ENCODE measurements around the gene ACER2. TPM values are rescaled to one million over a fixed set of nuclear protein-coding genes. Genes with fewer than 3 reads are reported as not detected.

The ACER2 gene
- total RNA-seq, 4 donors from 2014 or later = 10.4 to 38.1 (median 20.9) TPM

- no peak for ATAC-seq (ENCODE audit: low FRiP score)
- no peak for TF ChIP-seq CTCF (IDR thresholded peaks at IDR 0.05)
- DNase-seq (ENCODE audit: low spot score) = no peak
Measured at GRCh38 chr9:19492775-19493173, 84.0 kb downstream of the ACER2 start.

- DNase-seq (ENCODE audit: low spot score) (no peak), ATAC-seq (ENCODE audit: low FRiP score) (peak; percentile 86)
- TF ChIP-seq CTCF (IDR thresholded peaks at IDR 0.05) = peak in 1 of 3 donors; percentile 50
Measured at GRCh38 chr9:19493174-19493811, 84.5 kb downstream of the ACER2 start.

GRCh38 chr9:19493876-19494275, 85.1 kb downstream of the ACER2 start:
- no peak for DNase-seq (ENCODE audit: low spot score)
- peak; percentile 9 for ATAC-seq (ENCODE audit: low FRiP score)
- no peak for TF ChIP-seq CTCF (IDR thresholded peaks at IDR 0.05)

- ATAC-seq (ENCODE audit: low FRiP score) (no peak), DNase-seq (ENCODE audit: low spot score) (no peak)
- no peak for TF ChIP-seq CTCF (IDR thresholded peaks at IDR 0.05)
Measured at GRCh38 chr9:19495186-19496028, 86.6 kb downstream of the ACER2 start.

- no peak for ATAC-seq (ENCODE audit: low FRiP score)
- TF ChIP-seq CTCF (IDR thresholded peaks at IDR 0.05) = no peak
- DNase-seq (ENCODE audit: low spot score) = no peak
Measured at GRCh38 chr9:19496321-19497050, 87.7 kb downstream of the ACER2 start.

DNA sequence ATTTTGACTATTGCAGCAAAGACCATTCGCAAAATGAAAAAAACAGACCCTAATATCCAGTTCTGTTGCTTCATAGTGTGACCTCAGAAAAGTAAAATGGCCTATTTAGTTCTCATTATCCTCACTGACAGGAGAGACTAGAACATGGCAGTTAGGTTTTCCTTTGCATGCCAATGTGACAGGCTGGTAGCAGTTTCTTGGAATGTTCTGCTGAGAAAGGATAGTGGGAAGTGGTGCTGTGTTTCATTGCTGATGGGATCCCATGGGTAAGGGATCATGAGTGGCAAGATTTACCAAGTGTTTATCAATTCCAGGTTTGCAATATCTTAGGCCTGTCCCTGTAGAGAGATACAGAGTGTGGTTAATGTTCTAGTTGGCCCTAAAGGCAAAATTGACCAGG, 88.5 kb downstream of the ACER2 start:
- TF ChIP-seq CTCF (IDR thresholded peaks at IDR 0.05) = no peak
- DNase-seq (ENCODE audit: low spot score) = no peak
- ATAC-seq (ENCODE audit: low FRiP score) = no peak

All from omental fat pad (tissue), 4 donors.